Measurements from ENCODE around the gene COMMD7. TPM values are rescaled to one million over a fixed set of nuclear protein-coding genes. Genes with fewer than 3 reads are reported as not detected.

Gene COMMD7
- polyA plus RNA-seq, 1 donor from 2014 or later: 35.6 TPM

DNA sequence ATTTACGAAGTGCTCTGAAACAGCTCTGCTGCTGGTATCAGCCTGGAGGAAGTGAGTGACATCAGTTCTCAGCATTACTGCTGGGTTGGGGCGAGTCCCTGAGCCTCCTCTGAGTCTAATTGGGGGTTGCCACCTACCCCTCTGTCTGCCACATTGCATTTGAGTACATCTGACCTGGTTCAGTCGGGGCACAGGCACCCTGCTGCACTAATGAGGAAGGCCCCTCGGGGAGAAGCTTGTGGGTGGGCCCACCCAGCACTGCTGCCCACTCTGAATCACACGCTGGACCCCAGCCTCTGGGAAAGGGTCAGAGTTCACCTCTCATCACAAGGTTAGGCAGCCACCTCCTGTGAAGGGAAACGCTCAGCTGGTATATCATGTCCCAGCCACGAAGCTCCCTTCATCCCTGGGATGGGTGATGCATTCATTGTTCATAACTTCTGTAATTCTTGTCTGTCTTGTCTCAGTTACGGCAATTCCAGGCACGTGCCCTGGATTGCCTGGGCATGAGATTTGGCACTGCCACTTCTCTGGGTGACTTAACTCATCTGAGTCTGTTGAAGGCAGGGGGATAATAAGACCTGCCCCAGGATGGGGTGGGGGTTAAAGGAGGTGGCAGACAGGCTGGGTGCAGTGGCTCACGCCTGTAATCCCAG, 32.2 kb upstream of the COMMD7 start:
- no peaks in the 10 kb centered on the region for H3K9me3 ChIP-seq (ENCODE audit: low read length)
- H3K36me3 ChIP-seq (ENCODE audit: insufficient read depth, low read length): no peaks in the 10 kb centered on the region
- H3K9me2 ChIP-seq (ENCODE audit: insufficient read depth, low read length): no peaks in the 10 kb centered on the region
- TF ChIP-seq POLR2AphosphoS5 (IDR thresholded peaks at IDR 0.05): no peak
- no peak for TF ChIP-seq MXI1 (conservative IDR thresholded peaks at IDR 0.05; ENCODE audit: poor library complexity, severe bottlenecking)
- TF ChIP-seq TAF1 (IDR thresholded peaks at IDR 0.05; ENCODE audit: low read depth): no peak
- no peak for TF ChIP-seq SMC3 (conservative IDR thresholded peaks at IDR 0.05; ENCODE audit: poor library complexity)
- TF ChIP-seq EP300 (conservative IDR thresholded peaks at IDR 0.05; ENCODE audit: poor library complexity, severe bottlenecking): no peak
- TF ChIP-seq, protein P1, sequence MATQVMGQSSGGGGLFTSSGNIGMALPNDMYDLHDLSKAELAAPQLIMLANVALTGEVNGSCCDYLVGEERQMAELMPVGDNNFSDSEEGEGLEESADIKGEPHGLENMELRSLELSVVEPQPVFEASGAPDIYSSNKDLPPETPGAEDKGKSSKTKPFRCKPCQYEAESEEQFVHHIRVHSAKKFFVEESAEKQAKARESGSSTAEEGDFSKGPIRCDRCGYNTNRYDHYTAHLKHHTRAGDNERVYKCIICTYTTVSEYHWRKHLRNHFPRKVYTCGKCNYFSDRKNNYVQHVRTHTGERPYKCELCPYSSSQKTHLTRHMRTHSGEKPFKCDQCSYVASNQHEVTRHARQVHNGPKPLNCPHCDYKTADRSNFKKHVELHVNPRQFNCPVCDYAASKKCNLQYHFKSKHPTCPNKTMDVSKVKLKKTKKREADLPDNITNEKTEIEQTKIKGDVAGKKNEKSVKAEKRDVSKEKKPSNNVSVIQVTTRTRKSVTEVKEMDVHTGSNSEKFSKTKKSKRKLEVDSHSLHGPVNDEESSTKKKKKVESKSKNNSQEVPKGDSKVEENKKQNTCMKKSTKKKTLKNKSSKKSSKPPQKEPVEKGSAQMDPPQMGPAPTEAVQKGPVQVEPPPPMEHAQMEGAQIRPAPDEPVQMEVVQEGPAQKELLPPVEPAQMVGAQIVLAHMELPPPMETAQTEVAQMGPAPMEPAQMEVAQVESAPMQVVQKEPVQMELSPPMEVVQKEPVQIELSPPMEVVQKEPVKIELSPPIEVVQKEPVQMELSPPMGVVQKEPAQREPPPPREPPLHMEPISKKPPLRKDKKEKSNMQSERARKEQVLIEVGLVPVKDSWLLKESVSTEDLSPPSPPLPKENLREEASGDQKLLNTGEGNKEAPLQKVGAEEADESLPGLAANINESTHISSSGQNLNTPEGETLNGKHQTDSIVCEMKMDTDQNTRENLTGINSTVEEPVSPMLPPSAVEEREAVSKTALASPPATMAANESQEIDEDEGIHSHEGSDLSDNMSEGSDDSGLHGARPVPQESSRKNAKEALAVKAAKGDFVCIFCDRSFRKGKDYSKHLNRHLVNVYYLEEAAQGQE (IDR thresholded peaks at IDR 0.05; ENCODE audit: borderline replicate concordance): no peak
- TF ChIP-seq RAD21 (conservative IDR thresholded peaks at IDR 0.05): no peak
- TF ChIP-seq, protein P2, sequence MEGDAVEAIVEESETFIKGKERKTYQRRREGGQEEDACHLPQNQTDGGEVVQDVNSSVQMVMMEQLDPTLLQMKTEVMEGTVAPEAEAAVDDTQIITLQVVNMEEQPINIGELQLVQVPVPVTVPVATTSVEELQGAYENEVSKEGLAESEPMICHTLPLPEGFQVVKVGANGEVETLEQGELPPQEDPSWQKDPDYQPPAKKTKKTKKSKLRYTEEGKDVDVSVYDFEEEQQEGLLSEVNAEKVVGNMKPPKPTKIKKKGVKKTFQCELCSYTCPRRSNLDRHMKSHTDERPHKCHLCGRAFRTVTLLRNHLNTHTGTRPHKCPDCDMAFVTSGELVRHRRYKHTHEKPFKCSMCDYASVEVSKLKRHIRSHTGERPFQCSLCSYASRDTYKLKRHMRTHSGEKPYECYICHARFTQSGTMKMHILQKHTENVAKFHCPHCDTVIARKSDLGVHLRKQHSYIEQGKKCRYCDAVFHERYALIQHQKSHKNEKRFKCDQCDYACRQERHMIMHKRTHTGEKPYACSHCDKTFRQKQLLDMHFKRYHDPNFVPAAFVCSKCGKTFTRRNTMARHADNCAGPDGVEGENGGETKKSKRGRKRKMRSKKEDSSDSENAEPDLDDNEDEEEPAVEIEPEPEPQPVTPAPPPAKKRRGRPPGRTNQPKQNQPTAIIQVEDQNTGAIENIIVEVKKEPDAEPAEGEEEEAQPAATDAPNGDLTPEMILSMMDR (IDR thresholded peaks at IDR 0.05; ENCODE audit: poor library complexity, severe bottlenecking): no peak
- TF ChIP-seq EZH2 (IDR thresholded peaks at IDR 0.05; ENCODE audit: borderline replicate concordance, insufficient read depth, low read length, poor library complexity, severe bottlenecking): no peak
- no peak overlapping the region for H3K27ac ChIP-seq (ENCODE audit: low read length)
- no peak overlapping the region for H2AFZ ChIP-seq (ENCODE audit: low read depth, low read length)
- no peak overlapping the region for H3K4me2 ChIP-seq (ENCODE audit: low read length)
- H3F3A ChIP-seq (ENCODE audit: insufficient read depth, low read length, poor library complexity, severe bottlenecking): no peaks in the 10 kb centered on the region
- no peaks in the 10 kb centered on the region for H3K79me2 ChIP-seq (replicated peaks; ENCODE audit: insufficient read depth, low read length)
- no peak overlapping the region for H3K9ac ChIP-seq (ENCODE audit: low read length)
- H3K4me3 ChIP-seq (ENCODE audit: low read length): no peak overlapping the region
- H4K20me1 ChIP-seq (ENCODE audit: insufficient read depth): no peaks in the 10 kb centered on the region
- H3K27me3 ChIP-seq (ENCODE audit: insufficient read depth, low read depth, low read length): no peaks in the 10 kb centered on the region

DNA sequence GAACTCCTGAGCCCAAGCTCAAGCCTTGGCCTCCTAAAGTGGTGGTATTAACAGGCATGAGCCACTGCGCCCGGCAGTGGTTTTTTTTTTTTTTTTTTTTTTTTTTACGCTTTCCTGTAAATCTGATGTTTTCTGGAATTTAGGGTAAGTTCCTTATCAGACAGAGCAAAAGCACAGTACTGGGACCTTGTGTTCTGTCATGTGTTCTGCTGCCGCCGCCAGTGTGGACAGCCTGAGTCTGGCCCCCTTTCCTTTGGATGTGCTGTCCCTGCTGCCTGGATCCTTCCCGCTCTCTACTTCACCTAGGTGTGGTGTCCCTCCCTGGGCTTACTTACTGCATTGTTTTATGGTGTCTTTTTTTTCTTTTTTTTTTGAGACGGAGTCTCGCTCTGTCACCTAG, 30.6 kb upstream of the COMMD7 start:
- Histone ChIP-seq H3K4me3 (ENCODE audit: low read length) (no peak overlapping the region), H3K9me2 (ENCODE audit: insufficient read depth, low read length) (no peaks in the 10 kb centered on the region), H3K9me3 (ENCODE audit: low read length) (no peaks in the 10 kb centered on the region), H3K36me3 (ENCODE audit: insufficient read depth, low read length) (no peaks in the 10 kb centered on the region), H3K4me2 (ENCODE audit: low read length) (no peak overlapping the region), H3K27ac (ENCODE audit: low read length) (no peak overlapping the region), H2AFZ (ENCODE audit: low read depth, low read length) (no peak overlapping the region), H3K9ac (ENCODE audit: low read length) (no peak overlapping the region), H3F3A (ENCODE audit: insufficient read depth, low read length, poor library complexity, severe bottlenecking) (no peaks in the 10 kb centered on the region), H3K79me2 (replicated peaks; ENCODE audit: insufficient read depth, low read length) (no peaks in the 10 kb centered on the region), H4K20me1 (ENCODE audit: insufficient read depth) (no peaks in the 10 kb centered on the region), H3K27me3 (ENCODE audit: insufficient read depth, low read depth, low read length) (no peaks in the 10 kb centered on the region)
- TF ChIP-seq, protein P2 (IDR thresholded peaks at IDR 0.05; ENCODE audit: poor library complexity, severe bottlenecking): no peak
- TF ChIP-seq EP300 (conservative IDR thresholded peaks at IDR 0.05; ENCODE audit: poor library complexity, severe bottlenecking) (no peak), TAF1 (IDR thresholded peaks at IDR 0.05; ENCODE audit: low read depth) (no peak), POLR2AphosphoS5 (IDR thresholded peaks at IDR 0.05) (no peak), SMC3 (conservative IDR thresholded peaks at IDR 0.05; ENCODE audit: poor library complexity) (no peak), EZH2 (IDR thresholded peaks at IDR 0.05; ENCODE audit: borderline replicate concordance, insufficient read depth, low read length, poor library complexity, severe bottlenecking) (no peak), MXI1 (conservative IDR thresholded peaks at IDR 0.05; ENCODE audit: poor library complexity, severe bottlenecking) (no peak), RAD21 (conservative IDR thresholded peaks at IDR 0.05) (no peak)
- TF ChIP-seq, protein P1 (IDR thresholded peaks at IDR 0.05; ENCODE audit: borderline replicate concordance): no peak

Data from neural cell (in vitro differentiated cells).